ENCODE measurements around the gene HGFAC. TPM values are rescaled to one million over a fixed set of nuclear protein-coding genes. Genes with fewer than 3 reads are reported as not detected.

Gene HGFAC
- total RNA-seq, 1 experiment from 2014 or later, result 0.37 TPM

DNA sequence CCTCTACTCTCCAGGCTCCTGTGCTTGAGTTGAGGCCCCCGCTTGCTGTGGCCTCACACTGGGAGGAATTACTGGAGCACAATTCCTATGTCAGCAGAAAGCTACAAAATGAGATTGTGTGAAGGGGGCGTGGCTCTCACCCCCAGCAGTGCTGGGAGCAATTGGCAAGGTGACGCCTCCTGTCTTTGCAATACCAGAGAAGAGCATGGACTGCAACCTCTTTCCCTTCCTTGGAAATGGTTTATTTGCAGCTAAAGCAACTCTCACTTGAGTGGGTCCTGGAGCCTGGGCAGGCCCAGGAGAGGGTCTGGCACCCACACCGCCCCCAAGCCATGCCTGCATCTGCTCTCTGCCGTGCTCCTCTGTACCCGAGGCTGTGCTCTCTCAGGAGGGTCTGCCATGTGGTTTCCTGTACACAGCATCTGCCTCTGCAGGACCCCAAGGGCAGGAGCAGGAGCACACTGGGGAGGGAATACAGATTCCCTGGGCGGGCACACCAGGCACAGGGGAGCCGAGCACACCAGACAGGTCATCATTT lies 32.9 kb upstream of the HGFAC start:
- H3K9ac ChIP-seq (ENCODE audit: extremely low read depth, insufficient read length, low read length), result no peak overlapping the region
- no peak overlapping the region for H3K4me3 Mint-ChIP-seq
- H3K4me1 ChIP-seq (ENCODE audit: insufficient read depth, low read length), result no peaks in the 10 kb centered on the region

More for the DNA sequence above, 32.9 kb upstream of the HGFAC start:
- peaks cover 3% of the 10 kb centered on the region for H3K23me2 ChIP-seq (ENCODE audit: insufficient read length, low read depth, low read length, poor library complexity, severe bottlenecking)
- H3K56ac ChIP-seq (ENCODE audit: insufficient read length, low read depth, low read length), result no peak overlapping the region
- no peak overlapping the region for H3K18ac ChIP-seq (ENCODE audit: insufficient read length, low read depth, low read length)
- no peaks in the 10 kb centered on the region for H4K20me1 ChIP-seq (ENCODE audit: control insufficient read depth, insufficient read depth, insufficient read length)
- H4K8ac ChIP-seq (replicated peaks; ENCODE audit: insufficient read length, low read depth, low read length), result no peak overlapping the region
- no peaks in the 10 kb centered on the region for H3K79me2 ChIP-seq (ENCODE audit: insufficient read depth, low read length)
- H3K9me3 Mint-ChIP-seq, result peaks cover 6 to 11% of the 10 kb centered on the region in 2 experiments
- H4K5ac ChIP-seq (ENCODE audit: insufficient read length, low read depth, low read length), result no peak overlapping the region
- H3K14ac ChIP-seq (ENCODE audit: insufficient read depth, low read length), result no peak overlapping the region
- H2BK15ac ChIP-seq (ENCODE audit: low read depth, low read length), result no peak overlapping the region
- H3K27ac ChIP-seq (ENCODE audit: insufficient read length, low read depth, low read length), result no peak overlapping the region
- no peak overlapping the region for H3K4me2 ChIP-seq (ENCODE audit: insufficient read depth, insufficient read length, low read length)
- H2BK12ac ChIP-seq (ENCODE audit: insufficient read length, low read depth, low read length), result no peak overlapping the region
- H3K4me1 Mint-ChIP-seq, result peaks cover 5 to 12% of the 10 kb centered on the region in 2 experiments; a peak in 3 of 4 replicates
- peak; percentile 23 for DNase-seq
- H2BK20ac ChIP-seq (ENCODE audit: low read depth, low read length, poor library complexity, severe bottlenecking), result no peak overlapping the region
- H2AK5ac ChIP-seq (ENCODE audit: insufficient read length, low read length), result no peak overlapping the region
- peaks cover 9 to 12% (median 11%) of the 10 kb centered on the region in 3 experiments for H3K36me3 Mint-ChIP-seq (ENCODE audit: insufficient read depth in 1 of 3, low read depth in 3 of 3)
- H3K27ac Mint-ChIP-seq, result no peak overlapping the region
- H3K23ac ChIP-seq (ENCODE audit: insufficient read length, low read depth, low read length), result no peak overlapping the region
- H3K27me3 Mint-ChIP-seq (ENCODE audit: low read depth), result peaks cover 6% of the 10 kb centered on the region
- H3K27me3 ChIP-seq (ENCODE audit: insufficient read depth, low read length), result no peaks in the 10 kb centered on the region
- H4K91ac ChIP-seq (ENCODE audit: insufficient read length, low read depth, low read length), result no peak overlapping the region
- peaks cover 8% of the 10 kb centered on the region for H3K9me3 ChIP-seq (ENCODE audit: control insufficient read depth, low read depth, low read length)
- no peak overlapping the region for H3K4ac ChIP-seq (ENCODE audit: low read depth, low read length)
- no peak overlapping the region for H3T11ph ChIP-seq (ENCODE audit: low read length)
- WGBS (ENCODE audit: extremely low coverage, insufficient read length, low lambda C conversion rate), result no CpG with 5 or more reads among the region's 8 CpGs
- no peak overlapping the region for H2BK120ac ChIP-seq (ENCODE audit: low read depth, low read length, poor library complexity, severe bottlenecking)
- no peak overlapping the region for H2AFZ ChIP-seq (ENCODE audit: low read length)
- TF ChIP-seq, protein P1, sequence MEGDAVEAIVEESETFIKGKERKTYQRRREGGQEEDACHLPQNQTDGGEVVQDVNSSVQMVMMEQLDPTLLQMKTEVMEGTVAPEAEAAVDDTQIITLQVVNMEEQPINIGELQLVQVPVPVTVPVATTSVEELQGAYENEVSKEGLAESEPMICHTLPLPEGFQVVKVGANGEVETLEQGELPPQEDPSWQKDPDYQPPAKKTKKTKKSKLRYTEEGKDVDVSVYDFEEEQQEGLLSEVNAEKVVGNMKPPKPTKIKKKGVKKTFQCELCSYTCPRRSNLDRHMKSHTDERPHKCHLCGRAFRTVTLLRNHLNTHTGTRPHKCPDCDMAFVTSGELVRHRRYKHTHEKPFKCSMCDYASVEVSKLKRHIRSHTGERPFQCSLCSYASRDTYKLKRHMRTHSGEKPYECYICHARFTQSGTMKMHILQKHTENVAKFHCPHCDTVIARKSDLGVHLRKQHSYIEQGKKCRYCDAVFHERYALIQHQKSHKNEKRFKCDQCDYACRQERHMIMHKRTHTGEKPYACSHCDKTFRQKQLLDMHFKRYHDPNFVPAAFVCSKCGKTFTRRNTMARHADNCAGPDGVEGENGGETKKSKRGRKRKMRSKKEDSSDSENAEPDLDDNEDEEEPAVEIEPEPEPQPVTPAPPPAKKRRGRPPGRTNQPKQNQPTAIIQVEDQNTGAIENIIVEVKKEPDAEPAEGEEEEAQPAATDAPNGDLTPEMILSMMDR (conservative IDR thresholded peaks at IDR 0.05), result no peak
- H3K79me1 ChIP-seq (ENCODE audit: insufficient read depth, low read depth, low read length, poor library complexity, severe bottlenecking), result no peaks in the 10 kb centered on the region
- H2BK5ac ChIP-seq (ENCODE audit: insufficient read length, low read length), result no peak overlapping the region

All from H9 (cell line).